ENCODE measurements around the gene XXYLT1. TPM values are rescaled to one million over a fixed set of nuclear protein-coding genes. Genes with fewer than 3 reads are reported as not detected.

Gene XXYLT1
- total RNA-seq, 4 donors from 2014 or later, result 9.7 to 30.1 (median 17.7) TPM

DNA sequence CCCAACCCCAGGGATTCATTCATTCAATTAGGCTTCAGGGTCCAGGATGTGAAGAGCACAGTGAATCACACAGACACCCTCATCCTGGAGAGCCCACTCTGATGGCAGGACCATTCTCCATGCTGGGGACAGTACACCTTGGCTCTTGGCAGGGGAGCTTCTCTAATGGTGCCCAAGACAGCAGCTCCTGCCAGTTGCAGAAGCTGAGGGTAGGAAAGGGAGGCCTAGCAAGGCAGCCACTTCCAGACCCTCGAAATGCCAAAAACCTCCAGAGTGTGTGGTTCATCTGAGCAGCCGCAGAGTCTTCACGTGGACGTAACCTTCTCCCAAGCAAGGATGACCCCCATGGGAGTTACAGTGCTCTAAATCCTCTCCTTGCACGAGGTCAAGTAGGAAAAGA, 186.2 kb downstream of the XXYLT1 start:
- H3K4me3 ChIP-seq (ENCODE audit: low read depth, poor library complexity, severe bottlenecking), result no peak overlapping the region
- DNase-seq (ENCODE audit: low spot score in 2 of 2), result no peak
- no peak for TF ChIP-seq CTCF (IDR thresholded peaks at IDR 0.05)
- TF ChIP-seq POLR2A (IDR thresholded peaks at IDR 0.05), result no peak
- WGBS, 2 donors, result 87 to 92% methylated on average over 5 of the region's 5 CpGs
- intact Hi-C loops (cut with DNase I; ENCODE audit: low total_unique reads), result no loop called here

DNA sequence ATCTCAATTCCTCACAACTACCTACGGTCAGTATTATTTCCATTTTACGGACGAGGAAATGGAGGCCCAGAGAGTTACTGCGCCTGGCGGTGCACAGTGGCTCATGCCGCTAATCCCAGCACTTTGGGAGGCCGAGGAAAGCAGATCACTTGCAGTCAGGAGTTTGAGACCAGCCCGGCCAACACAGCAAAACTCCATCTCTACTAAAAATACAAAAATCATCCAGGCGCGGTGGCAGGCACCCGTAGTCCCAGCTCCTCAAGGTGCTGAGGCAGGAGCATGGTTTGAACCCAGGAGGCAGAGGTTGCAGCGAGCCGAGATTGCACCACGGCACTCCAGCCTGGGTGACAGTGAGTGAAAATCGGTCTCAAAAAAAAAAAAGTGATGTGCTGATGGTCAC, 187.3 kb downstream of the XXYLT1 start:
- WGBS, 2 donors, result 95 to 96% methylated on average over 15 of the region's 15 CpGs
- no peak for DNase-seq (ENCODE audit: low spot score in 2 of 2)
- intact Hi-C loops (cut with DNase I; ENCODE audit: low total_unique reads), result no loop called here
- H3K4me3 ChIP-seq (ENCODE audit: low read depth, poor library complexity, severe bottlenecking), result no peak overlapping the region
- TF ChIP-seq POLR2A (IDR thresholded peaks at IDR 0.05) (no peak), CTCF (IDR thresholded peaks at IDR 0.05) (no peak)

- H3K4me3 ChIP-seq (ENCODE audit: low read depth, poor library complexity, severe bottlenecking), result no peak overlapping the region
- intact Hi-C loops (cut with DNase I; ENCODE audit: low total_unique reads), result no loop called here
- DNase-seq (ENCODE audit: low spot score in 2 of 2), result no peak
- TF ChIP-seq POLR2A (IDR thresholded peaks at IDR 0.05), result no peak
- TF ChIP-seq CTCF (IDR thresholded peaks at IDR 0.05), result no peak
- 94 to 95% methylated on average over 10 of the region's 10 CpGs for WGBS, 2 donors
These were observed 188.1 kb downstream of the XXYLT1 start for GRCh38 chr3:195082811-195083210.

- intact Hi-C loops (cut with DNase I; ENCODE audit: low total_unique reads), result no loop called here
- TF ChIP-seq POLR2A (IDR thresholded peaks at IDR 0.05) (no peak), CTCF (IDR thresholded peaks at IDR 0.05) (no peak)
- WGBS, 2 donors, result 73 to 79% methylated on average over 12 of the region's 12 CpGs
- H3K4me3 ChIP-seq (ENCODE audit: low read depth, poor library complexity, severe bottlenecking), result no peak overlapping the region
- DNase-seq (ENCODE audit: low spot score in 2 of 2), result no peak
These were observed 189.6 kb downstream of the XXYLT1 start for GRCh38 chr3:195081242-195081963.

GRCh38 chr3:195080571-195081151, 190.3 kb downstream of the XXYLT1 start:
- TF ChIP-seq POLR2A (IDR thresholded peaks at IDR 0.05) (no peak), CTCF (IDR thresholded peaks at IDR 0.05) (no peak)
- H3K4me3 ChIP-seq (ENCODE audit: low read depth, poor library complexity, severe bottlenecking), result no peak overlapping the region
- intact Hi-C loops (cut with DNase I; ENCODE audit: low total_unique reads), result no loop called here
- no peak for DNase-seq (ENCODE audit: low spot score in 2 of 2)
- WGBS, 2 donors, result 76 to 81% methylated on average over 16 of the region's 16 CpGs
